HG03565 (cell line): ENCODE measurements around the gene KRTAP23-1.

Experiments used
- ATAC-seq: cut with Tn5 transposase; IDR thresholded peaks from one replicate; pipeline ENCODE4 v1.9.1; 2021; ENCODE audit warnings: mild to moderate bottlenecking, moderate library complexity; ENCODE audit not compliant: unreplicated experiment

Gene KRTAP23-1

GRCh38 chr21:30315701-30316100 lies 32.7 kb downstream of the KRTAP23-1 start:
- ATAC-seq, result no peak

GRCh38 chr21:30306884-30307283 lies 41.5 kb downstream of the KRTAP23-1 start:
- no peak for ATAC-seq

- no peak for ATAC-seq
These were observed 43.3 kb downstream of the KRTAP23-1 start for GRCh38 chr21:30305136-30305535.
